AG09319 (cell line): ENCODE results near the gene ENDOV.

Experiments used
- DNase-seq: peaks from one replicate; pipeline ENCODE4 v3.0.0-alpha.2; 2010; ENCODE audit warnings: low read depth; ENCODE audit errors: extremely low read depth
- TF ChIP-seq, protein P1 (sequence below): IDR thresholded peaks from 2 replicates; pipeline ENCODE4 v1.5.1; 2011; ENCODE audit warnings: low read depth, mild to moderate bottlenecking, inconsistent platforms, low read length, moderate library complexity

Gene ENDOV

DNA sequence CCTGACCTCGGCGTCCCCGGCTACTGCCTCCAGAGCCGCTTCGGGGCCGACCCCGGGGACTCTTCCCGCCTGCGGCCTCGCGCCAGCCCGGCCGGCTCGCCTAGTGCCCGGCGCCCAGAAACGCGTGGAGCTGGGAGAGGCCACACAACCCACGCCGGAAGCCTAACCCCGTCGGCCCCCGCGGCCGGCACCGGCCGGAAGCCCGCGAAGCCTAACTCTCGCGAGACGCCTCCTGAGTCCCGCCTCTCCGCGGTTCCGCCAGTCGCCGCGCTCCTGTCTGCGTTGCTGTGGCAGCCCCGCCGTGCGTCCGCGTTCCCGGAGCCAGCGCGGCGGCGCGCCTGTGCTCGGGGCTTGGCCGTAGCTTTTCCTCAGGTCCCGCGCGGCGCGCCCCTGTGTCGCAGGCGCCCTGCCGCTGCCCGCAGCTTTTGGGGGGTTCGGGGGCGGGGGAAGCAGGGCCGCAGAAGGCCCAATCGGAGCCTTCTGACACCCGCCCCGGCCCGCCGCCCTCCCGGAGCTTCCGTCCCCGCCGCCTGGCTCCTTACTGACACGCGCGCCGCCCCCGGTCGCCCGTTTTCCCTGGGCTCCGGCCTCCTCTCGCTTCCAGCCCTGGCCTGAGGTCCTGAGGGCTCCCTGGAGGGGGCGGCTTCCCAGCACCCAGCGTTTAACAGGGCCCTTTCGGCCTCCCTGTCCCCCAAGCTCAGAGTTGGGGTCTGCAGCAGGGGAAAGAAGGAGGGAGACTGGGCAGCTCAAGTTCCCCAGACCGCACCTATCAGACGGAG lies 39.8 kb downstream of the ENDOV start:
- peak; percentile 92 for DNase-seq
- TF ChIP-seq, protein P1, sequence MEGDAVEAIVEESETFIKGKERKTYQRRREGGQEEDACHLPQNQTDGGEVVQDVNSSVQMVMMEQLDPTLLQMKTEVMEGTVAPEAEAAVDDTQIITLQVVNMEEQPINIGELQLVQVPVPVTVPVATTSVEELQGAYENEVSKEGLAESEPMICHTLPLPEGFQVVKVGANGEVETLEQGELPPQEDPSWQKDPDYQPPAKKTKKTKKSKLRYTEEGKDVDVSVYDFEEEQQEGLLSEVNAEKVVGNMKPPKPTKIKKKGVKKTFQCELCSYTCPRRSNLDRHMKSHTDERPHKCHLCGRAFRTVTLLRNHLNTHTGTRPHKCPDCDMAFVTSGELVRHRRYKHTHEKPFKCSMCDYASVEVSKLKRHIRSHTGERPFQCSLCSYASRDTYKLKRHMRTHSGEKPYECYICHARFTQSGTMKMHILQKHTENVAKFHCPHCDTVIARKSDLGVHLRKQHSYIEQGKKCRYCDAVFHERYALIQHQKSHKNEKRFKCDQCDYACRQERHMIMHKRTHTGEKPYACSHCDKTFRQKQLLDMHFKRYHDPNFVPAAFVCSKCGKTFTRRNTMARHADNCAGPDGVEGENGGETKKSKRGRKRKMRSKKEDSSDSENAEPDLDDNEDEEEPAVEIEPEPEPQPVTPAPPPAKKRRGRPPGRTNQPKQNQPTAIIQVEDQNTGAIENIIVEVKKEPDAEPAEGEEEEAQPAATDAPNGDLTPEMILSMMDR = no peak

DNA sequence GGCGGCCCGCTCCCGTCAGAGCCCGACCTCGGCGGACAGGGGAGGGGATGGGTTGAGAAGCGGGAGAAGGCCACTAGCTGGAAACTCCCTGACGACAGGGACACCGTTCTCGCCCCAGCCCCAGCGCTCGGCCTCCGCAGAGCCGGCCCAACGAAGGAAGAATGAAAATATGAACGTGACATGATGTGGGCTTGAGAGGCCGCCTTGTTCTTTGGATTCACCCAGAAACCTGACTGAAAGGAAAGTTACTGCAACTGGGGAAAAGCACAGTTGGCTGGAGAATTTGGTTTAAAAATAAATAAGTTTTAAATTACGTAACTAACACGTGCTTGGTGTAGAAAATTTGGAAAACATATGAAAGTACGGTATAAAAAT lies 40.4 kb downstream of the ENDOV start:
- DNase-seq = no peak

GRCh38 chr17:80455784-80456183 lies 40.8 kb downstream of the ENDOV start:
- TF ChIP-seq, protein P1 = no peak
- no peak for DNase-seq

More for the DNA sequence above, 40.4 kb downstream of the ENDOV start:
- TF ChIP-seq, protein P1 = no peak

DNA sequence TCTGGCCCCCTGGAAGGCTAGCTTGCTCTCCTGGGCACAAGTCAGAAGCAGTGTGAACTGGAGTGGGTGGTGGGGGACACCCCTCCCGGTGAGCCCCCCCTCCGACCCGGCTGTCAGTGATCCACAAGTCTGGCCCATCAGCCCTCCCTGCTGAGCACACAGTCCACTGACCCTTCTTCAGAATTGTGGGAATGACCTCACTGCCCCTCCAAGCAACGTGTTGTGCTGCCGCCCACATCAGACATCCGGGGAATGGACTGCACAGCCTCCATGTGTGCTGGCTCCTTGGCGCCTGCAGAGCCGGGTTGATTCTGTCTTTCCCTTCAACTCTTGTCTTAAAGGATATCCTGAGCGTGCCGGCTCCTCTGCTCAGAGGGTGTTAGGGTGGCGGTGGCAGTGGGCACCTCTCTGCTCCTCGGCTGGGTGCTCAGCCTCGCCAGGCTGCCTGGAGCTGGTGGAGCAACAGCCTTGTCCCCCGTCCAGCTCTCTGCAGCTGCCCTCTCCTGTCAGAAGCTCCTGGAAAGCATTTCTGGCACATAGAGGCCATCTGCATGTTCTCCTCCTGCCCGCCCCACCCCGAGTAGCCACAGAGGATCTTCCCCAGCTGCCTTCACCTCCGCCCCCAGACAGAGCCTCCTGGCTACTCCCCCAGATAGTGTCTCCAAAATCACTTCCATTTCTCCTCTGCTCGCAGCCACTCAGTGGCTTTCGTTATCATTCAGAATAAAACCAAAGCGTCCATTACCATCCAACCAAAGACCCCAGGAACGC lies 41.7 kb downstream of the ENDOV start:
- no peak for DNase-seq
- TF ChIP-seq, protein P1 = no peak

GRCh38 chr17:80457236-80457856 lies 42.4 kb downstream of the ENDOV start:
- TF ChIP-seq, protein P1 = no peak
- DNase-seq = no peak

GRCh38 chr17:80458016-80458415 lies 43.0 kb downstream of the ENDOV start:
- DNase-seq = no peak
- TF ChIP-seq, protein P1 = no peak

GRCh38 chr17:80459234-80459633 lies 44.3 kb downstream of the ENDOV start:
- no peak for DNase-seq
- TF ChIP-seq, protein P1 = no peak
